Muscle layer of colon (tissue), 2 donors: ENCODE data around the gene MFSD1.
A peak's percentile ranks its signal among the peaks of the same experiment; 100 is the strongest.

Source experiments
- H3K27ac ChIP-seq: one replicate; pipeline ENCODE4 v1.7.0; 2013; ENCODE audit warnings: low read depth, mild to moderate bottlenecking, low read length, moderate library complexity
- H3K27me3 ChIP-seq, 2 donors: one replicate each; pipeline ENCODE4 v1.7.0; 2013; ENCODE audit warnings: low read length in 2 of 2, mild to moderate bottlenecking in 2 of 2; ENCODE audit not compliant: insufficient read depth in 2 of 2, control insufficient read depth in 1 of 2
- H3K36me3 ChIP-seq: one replicate; pipeline ENCODE4 v1.7.0; 2013; ENCODE audit warnings: mild to moderate bottlenecking, low read length; ENCODE audit not compliant: insufficient read depth
- H3K4me1 ChIP-seq: one replicate; pipeline ENCODE4 v1.7.0; 2013; ENCODE audit warnings: mild to moderate bottlenecking, low read length; ENCODE audit not compliant: insufficient read depth
- H3K4me3 ChIP-seq, 2 donors: one replicate each; pipeline ENCODE4 v1.7.0; 2013; ENCODE audit warnings: low read length in 2 of 2, low read depth in 1 of 2, mild to moderate bottlenecking in 1 of 2, moderate library complexity in 1 of 2
- H3K9ac ChIP-seq: one replicate; pipeline ENCODE4 v1.7.0; 2013; ENCODE audit warnings: low read length
- H3K9me3 ChIP-seq: one replicate; pipeline ENCODE4 v1.7.0; 2013; ENCODE audit warnings: mild to moderate bottlenecking, low read length
- donor health status: abdominal sarcoma.
- donor health status: Adenocarcinoma of cecum.

MFSD1 gene

DNA sequence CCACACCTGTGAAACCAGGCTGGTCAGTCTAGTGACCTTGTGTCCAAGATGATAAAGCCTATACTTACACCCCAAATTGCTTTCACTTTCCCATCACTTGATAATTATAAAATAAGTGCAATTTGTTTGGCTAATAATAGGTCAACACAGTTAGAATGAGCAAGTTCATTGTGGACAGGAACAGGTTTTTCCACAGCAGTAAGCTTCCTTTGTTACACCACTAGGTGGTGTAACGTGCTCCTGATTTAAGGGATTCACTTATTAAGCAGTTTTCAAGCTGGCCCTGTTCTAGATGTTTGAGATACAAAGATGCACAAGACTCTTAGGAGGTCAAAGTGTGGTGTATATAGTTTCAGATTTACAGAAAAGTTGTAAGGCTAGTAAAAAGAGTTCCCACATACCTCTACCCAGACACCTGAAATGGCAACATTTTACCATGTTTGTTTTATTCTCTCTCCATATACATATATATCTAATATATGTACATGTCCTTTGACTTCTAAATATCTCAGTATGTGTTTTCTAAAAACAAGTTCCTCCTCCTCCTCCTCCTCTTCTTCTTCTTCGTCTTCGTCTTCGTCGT is 6.8 kb upstream of the MFSD1 start:
- no peaks in the 10 kb centered on the region for H3K4me1 ChIP-seq
- H3K9me3 ChIP-seq = no peaks in the 10 kb centered on the region
- H3K9ac ChIP-seq = no peak overlapping the region
- H3K27ac ChIP-seq = no peak overlapping the region
- no peak overlapping the region for H3K4me3 ChIP-seq
- no peaks in the 10 kb centered on the region for H3K27me3 ChIP-seq
- no peaks in the 10 kb centered on the region for H3K36me3 ChIP-seq

DNA sequence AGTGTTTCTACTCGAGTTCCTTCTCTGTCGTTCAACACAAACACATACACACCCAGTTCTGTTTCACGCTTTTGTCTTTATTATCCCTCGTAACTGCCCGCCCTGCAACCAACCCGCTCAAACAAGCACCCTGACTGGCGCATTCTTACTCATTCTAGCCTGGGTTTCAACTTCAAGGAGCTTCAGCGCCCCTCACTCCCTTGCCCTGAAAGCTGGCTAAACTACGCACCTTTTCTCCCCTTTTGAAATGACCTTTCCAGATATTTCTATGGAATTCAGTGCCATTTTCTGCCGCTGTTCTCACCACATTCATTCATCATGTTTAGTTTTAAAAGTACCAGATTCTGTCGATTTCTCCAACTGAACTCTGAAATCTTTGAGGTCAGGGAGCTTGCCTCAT is 653 bp upstream of the MFSD1 start:
- Histone ChIP-seq H3K27me3 (no peaks in the 10 kb centered on the region), H3K4me3 (peak overlapping the region; percentile 98), H3K9ac (peak overlapping the region; percentile 62), H3K4me1 (peaks cover 22% of the 10 kb centered on the region), H3K27ac (peak overlapping the region; percentile 86), H3K9me3 (no peaks in the 10 kb centered on the region), H3K36me3 (no peaks in the 10 kb centered on the region)

DNA sequence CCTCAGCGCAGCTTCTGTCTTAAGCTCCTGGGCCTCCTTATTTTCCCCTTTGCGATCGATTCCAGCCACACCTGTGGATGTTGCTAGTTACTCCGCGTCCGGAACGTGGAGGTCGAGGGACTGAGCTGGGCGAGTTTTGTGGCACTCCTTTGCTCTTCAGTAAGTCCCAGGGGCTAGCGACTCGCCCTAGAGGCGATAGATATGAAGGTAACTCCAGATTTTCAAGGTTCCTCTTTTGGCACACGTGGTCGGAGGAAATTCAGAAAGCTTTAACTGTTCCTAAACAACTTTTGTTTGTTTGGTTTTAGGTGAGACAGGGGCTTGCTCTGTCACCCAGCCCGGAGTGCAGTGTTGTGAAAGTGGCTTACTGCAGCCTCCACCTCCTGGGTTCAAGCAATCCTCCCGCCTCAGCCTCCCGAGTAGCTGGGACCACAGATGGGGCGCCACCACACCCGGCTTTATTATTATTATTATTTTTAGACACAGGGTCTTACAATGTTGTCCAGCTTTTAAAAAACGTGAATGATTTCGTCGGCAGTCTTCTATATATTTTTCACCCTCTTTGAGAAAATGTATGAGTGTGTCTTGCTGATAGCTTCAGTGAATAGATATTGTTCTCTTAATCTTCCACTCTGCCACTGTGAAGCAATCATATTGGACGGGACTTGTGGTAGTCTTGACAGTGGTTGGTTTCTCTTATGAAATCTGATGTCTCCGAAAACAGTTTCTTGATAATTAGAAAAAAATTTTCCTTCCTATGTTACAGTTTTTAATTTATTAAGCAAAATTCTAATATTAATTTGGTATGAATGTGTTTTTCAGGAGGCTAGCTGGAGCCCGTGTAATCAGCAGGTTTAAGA is 785 bp downstream of the MFSD1 start:
- Histone ChIP-seq H3K27ac (peak overlapping the region; percentile 86), H3K27me3 (no peaks in the 10 kb centered on the region), H3K4me1 (peaks cover 22% of the 10 kb centered on the region), H3K9me3 (no peaks in the 10 kb centered on the region), H3K4me3 (peak overlapping the region; percentile 98), H3K9ac (peak overlapping the region; percentile 76), H3K36me3 (peaks cover under 1% of the 10 kb centered on the region)

DNA sequence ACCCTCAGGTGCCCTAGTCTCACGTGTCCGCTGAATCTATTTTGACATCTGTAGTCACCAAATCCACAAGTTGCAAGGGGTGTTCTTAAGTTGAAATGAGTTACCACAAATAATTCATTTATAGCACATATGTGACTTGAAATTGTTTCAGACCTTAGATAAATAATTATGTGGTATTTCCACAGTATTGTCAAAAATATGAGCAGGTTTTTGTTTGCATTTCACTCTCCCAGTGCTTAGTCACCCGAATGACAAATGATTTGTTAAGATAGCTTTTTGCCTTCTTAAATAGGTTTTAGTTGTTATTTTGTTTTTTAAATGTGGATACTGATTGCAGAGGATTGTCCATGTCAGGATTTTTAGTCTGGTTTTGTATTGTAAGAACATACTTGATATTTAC is 2.6 kb downstream of the MFSD1 start:
- Histone ChIP-seq H3K27me3 (no peaks in the 10 kb centered on the region), H3K9ac (no peak overlapping the region), H3K4me1 (peaks cover 22% of the 10 kb centered on the region), H3K9me3 (no peaks in the 10 kb centered on the region), H3K4me3 (no peak overlapping the region), H3K27ac (no peak overlapping the region), H3K36me3 (peaks cover 18% of the 10 kb centered on the region)

DNA sequence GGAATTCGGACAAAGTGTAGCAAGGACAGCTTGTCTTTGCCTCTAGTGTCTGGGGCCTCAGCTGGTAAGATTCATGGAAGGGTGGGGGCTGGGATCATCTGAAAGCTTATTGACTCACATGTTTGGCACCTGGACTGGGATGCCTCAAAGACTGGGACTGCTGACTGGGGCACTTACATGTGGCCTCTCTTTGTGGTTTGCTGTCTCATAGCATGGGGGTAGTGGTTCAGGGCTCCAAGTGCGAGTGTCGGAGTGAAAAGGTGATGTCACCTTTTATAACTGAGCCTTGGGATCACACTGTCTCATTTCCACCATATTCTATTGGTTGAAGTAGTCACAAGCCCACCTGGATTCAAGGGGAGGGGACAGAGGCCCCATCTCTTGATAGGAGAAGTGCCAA is 6.8 kb downstream of the MFSD1 start:
- Histone ChIP-seq H3K4me3 (no peak overlapping the region), H3K27me3 (no peaks in the 10 kb centered on the region), H3K27ac (no peak overlapping the region), H3K9ac (no peak overlapping the region), H3K4me1 (no peaks in the 10 kb centered on the region), H3K36me3 (peaks cover 45% of the 10 kb centered on the region), H3K9me3 (no peaks in the 10 kb centered on the region)

DNA sequence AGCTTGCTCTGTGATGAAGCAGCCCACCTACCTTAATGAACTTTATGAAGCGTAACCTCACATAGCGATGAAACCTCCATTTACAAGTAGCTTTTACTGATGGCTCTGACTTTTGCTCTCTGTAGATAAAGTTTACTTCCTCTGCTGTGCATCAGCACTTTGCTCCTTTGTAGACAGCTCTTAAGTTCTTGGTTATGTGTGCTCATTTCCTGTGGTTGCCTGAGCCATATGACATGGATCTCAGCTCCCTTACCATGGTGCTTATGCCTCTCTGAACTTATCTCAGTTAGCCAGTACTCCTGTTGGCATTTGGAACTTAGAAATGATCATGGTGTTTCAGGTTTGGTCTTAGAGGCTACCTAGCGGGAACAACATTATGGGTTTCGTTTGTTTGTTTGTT is 7.8 kb downstream of the MFSD1 start:
- Histone ChIP-seq H3K4me1 (no peaks in the 10 kb centered on the region), H3K9ac (no peak overlapping the region), H3K27ac (no peak overlapping the region), H3K4me3 (no peak overlapping the region), H3K36me3 (peaks cover 45% of the 10 kb centered on the region), H3K9me3 (no peaks in the 10 kb centered on the region), H3K27me3 (no peaks in the 10 kb centered on the region)

DNA sequence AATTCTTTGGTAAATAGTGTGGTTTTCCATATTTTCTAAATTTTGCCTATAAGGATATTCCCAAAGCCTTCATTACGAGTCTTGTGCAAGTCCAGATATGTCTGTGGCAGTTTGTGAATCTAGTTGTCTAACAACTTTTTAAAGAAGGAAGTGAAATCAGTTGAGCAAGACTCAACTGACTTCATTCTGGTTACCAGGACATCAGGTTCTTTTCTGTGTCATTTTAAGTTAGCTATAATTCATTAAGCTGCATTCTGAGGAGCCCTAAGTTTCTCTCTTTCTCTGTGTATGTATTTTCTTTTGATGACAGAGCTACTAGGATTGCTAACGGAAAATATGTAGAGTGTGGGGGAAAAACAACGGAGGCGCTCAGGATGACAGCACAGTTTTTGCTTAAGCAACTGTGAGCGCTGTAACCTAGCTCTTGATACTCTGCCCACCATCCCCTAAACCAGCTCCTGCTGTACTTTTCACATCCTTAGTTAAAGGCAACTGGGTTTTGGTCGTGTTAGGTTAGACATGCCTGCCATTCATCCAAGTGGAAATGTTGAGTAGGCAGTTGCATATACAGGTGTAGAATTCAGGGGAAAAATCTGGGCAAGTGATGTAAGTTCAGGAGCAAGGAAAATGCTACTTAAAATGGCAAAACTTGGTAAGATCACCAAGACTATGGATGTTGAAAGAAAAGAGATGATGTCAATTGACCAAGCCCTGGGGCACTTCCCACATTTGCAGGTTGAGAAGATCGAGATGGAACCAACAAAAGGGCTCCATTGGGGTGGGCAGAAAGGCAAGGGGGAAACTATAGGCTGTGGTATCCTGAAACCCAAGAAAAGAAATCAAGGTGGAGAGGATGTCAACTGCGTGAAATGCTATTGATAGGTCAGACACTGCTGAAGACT is 9.2 kb downstream of the MFSD1 start:
- Histone ChIP-seq H3K9me3 (no peaks in the 10 kb centered on the region), H3K4me1 (no peaks in the 10 kb centered on the region), H3K4me3 (no peak overlapping the region), H3K36me3 (peaks cover 45% of the 10 kb centered on the region), H3K27ac (no peak overlapping the region), H3K27me3 (no peaks in the 10 kb centered on the region), H3K9ac (no peak overlapping the region)

DNA sequence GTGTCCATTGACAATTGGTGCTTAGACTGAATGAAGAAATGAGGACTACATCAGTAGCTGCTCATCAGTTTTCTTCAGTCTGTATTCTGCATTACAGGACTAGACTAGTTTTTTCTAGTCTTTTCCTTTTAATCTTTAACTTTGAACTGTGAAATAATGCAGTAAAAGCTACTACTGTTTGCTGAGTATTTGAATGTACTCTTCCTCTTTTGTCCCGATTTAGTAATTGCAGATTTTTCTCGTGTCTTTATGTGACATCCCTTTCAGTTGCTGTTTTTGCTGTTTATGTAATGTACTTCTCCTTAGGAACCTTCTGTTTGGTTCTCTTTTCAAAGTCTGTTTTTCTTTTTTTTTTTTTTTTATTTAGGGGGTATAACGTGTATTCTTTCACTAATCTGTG is 17.4 kb downstream of the MFSD1 start:
- no peak overlapping the region for H3K9ac ChIP-seq
- H3K27ac ChIP-seq = no peak overlapping the region
- H3K27me3 ChIP-seq = no peaks in the 10 kb centered on the region
- no peak overlapping the region for H3K4me3 ChIP-seq
- H3K36me3 ChIP-seq = peaks cover 25% of the 10 kb centered on the region
- H3K4me1 ChIP-seq = no peaks in the 10 kb centered on the region
- no peaks in the 10 kb centered on the region for H3K9me3 ChIP-seq

DNA sequence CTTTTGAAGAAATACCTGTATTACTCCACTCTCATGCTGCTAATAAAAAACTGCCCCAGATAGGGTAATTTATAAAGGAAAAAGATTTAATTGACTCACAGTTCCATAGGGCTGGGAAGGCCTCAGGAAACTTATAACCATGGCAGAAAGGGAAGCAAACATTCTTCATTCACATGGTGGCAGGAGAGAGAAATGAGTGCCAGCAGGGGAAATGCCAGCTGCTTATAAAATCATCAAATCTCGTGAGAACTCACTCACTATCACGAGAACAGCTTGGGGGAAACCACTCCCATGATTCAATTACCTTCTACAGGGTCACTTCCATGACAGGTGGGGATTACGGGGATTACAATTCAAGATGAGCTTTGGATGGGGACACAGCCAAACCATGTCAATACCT is 18.7 kb downstream of the MFSD1 start:
- Histone ChIP-seq H3K27ac (no peak overlapping the region), H3K4me3 (no peak overlapping the region), H3K9ac (no peak overlapping the region), H3K27me3 (no peaks in the 10 kb centered on the region), H3K4me1 (no peaks in the 10 kb centered on the region), H3K36me3 (peaks cover 26% of the 10 kb centered on the region), H3K9me3 (no peaks in the 10 kb centered on the region)

DNA sequence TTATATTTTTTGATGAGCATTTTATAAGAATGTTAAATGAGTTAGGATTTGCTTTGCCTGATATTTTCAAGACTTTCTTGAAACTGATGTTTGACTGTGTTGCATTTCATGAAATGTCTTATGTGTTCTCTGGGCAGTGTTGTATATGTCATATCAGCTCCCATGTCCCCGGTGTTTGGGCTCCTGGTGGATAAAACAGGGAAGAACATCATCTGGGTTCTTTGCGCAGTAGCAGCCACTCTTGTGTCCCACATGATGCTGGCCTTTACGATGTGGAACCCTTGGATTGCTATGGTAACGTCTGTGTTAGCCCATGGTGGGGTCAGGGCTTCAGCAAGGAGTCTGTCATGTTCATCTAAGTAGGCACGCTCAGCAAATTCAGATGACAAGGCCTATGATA is 20.0 kb downstream of the MFSD1 start:
- Histone ChIP-seq H3K9me3 (no peaks in the 10 kb centered on the region), H3K9ac (no peak overlapping the region), H3K36me3 (peaks cover 26% of the 10 kb centered on the region), H3K4me1 (no peaks in the 10 kb centered on the region), H3K27ac (no peak overlapping the region), H3K4me3 (no peak overlapping the region), H3K27me3 (no peaks in the 10 kb centered on the region)

DNA sequence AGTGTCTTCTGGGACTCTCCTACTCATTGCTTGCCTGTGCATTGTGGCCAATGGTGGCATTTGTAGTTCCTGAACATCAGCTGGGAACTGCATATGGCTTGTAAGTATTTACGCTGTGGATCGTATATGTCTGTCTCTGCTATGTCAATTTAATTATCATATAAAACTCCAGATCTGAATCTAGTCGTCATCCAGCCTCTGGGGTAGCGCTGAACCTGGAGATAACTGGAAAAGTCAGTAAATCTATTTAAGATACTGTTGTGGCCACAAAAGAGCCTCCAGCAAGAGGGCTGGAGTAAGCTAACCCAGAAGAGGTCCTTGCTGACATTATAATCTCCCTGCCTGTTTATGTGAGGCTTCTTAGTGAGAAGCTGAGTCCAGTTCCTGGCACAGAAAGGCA is 21.6 kb downstream of the MFSD1 start:
- Histone ChIP-seq H3K27ac (no peak overlapping the region), H3K4me1 (no peaks in the 10 kb centered on the region), H3K9me3 (no peaks in the 10 kb centered on the region), H3K27me3 (no peaks in the 10 kb centered on the region), H3K36me3 (peaks cover 32% of the 10 kb centered on the region), H3K9ac (no peak overlapping the region), H3K4me3 (no peak overlapping the region)
